Loucy (cell line): ENCODE results near the gene CNTNAP2.

Source experiments
- H2AFZ ChIP-seq: fragments of 200-600 bp; sonication (generic); 2 replicates; pipeline ENCODE4 v1.6.0; 2016; ENCODE audit warnings: antibody characterized with exemption, mild to moderate bottlenecking, low read length, moderate library complexity
- H3F3A ChIP-seq: fragments of 200-600 bp; 2 replicates; pipeline ENCODE4 v1.6.0; 2016; ENCODE audit warnings: antibody characterized with exemption, low read depth, mild to moderate bottlenecking
- H3K27me3 ChIP-seq: fragments of 200-600 bp; sonication (generic); 2 replicates; pipeline ENCODE4 v1.6.1; 2014; ENCODE audit warnings: low read length, mild to moderate bottlenecking; ENCODE audit not compliant: insufficient read depth, poor library complexity, severe bottlenecking
- H3K36me3 ChIP-seq: fragments of 200-600 bp; sonication (generic); 2 replicates; pipeline ENCODE4 v1.6.1; 2016; ENCODE audit warnings: low read length; ENCODE audit not compliant: insufficient read depth
- H3K4me1 ChIP-seq: fragments of 200-600 bp; sonication (generic); 2 replicates; pipeline ENCODE4 v1.5.1; 2014; ENCODE audit warnings: low read length, mild to moderate bottlenecking; ENCODE audit not compliant: insufficient read depth, poor library complexity, severe bottlenecking
- H3K4me2 ChIP-seq: fragments of 200-600 bp; sonication (generic); 2 replicates; pipeline ENCODE4 v1.6.0; 2014; ENCODE audit warnings: antibody characterized with exemption, low read length, low read depth, mild to moderate bottlenecking; ENCODE audit not compliant: poor library complexity, severe bottlenecking
- H3K4me3 ChIP-seq: fragments of 200-600 bp; sonication (generic); 2 replicates; pipeline ENCODE4 v1.5.1; 2014; ENCODE audit warnings: low read length, mild to moderate bottlenecking, mixed read lengths; ENCODE audit not compliant: poor library complexity, severe bottlenecking
- H3K79me2 ChIP-seq: fragments of 200-600 bp; sonication (generic); 2 replicates; pipeline ENCODE4 v1.6.1; 2014; ENCODE audit warnings: low read length; ENCODE audit not compliant: insufficient read depth
- H3K9ac ChIP-seq: fragments of 200-600 bp; sonication (generic); 2 replicates; pipeline ENCODE4 v1.6.0; 2014; ENCODE audit warnings: mild to moderate bottlenecking, low read depth, low read length, moderate library complexity; ENCODE audit not compliant: poor library complexity, severe bottlenecking
- H3K9me2 ChIP-seq: fragments of 200-600 bp; sonication (generic); replicated peaks from 2 replicates; pipeline ENCODE4 v1.6.1; 2016; ENCODE audit warnings: low read depth, low read length, mixed read lengths
- H3K9me3 ChIP-seq: fragments of 200-600 bp; sonication (generic); 2 replicates; pipeline ENCODE4 v1.6.1; 2014; ENCODE audit warnings: mild to moderate bottlenecking, antibody characterized with exemption, low read length, low read depth; ENCODE audit not compliant: insufficient read depth
- H4K20me1 ChIP-seq: fragments of 200-600 bp; sonication (generic); 2 replicates; pipeline ENCODE4 v1.6.0; 2014; ENCODE audit warnings: antibody characterized with exemption, low read length, mild to moderate bottlenecking; ENCODE audit not compliant: insufficient read depth, poor library complexity, severe bottlenecking
- EZH2phosphoT487 ChIP-seq: fragments of 200-600 bp; IDR thresholded peaks from 2 replicates; pipeline ENCODE4 v1.6.1; 2018; ENCODE audit warnings: antibody characterized with exemption, mild to moderate bottlenecking, moderate library complexity, borderline replicate concordance
- TF ChIP-seq, protein P1 (sequence below): fragments of 200-600 bp; sonication (generic); conservative IDR thresholded peaks from 2 replicates; pipeline ENCODE4 v1.5.1; 2014; ENCODE audit warnings: mild to moderate bottlenecking, antibody characterized with exemption, low read length

The CNTNAP2 gene

DNA sequence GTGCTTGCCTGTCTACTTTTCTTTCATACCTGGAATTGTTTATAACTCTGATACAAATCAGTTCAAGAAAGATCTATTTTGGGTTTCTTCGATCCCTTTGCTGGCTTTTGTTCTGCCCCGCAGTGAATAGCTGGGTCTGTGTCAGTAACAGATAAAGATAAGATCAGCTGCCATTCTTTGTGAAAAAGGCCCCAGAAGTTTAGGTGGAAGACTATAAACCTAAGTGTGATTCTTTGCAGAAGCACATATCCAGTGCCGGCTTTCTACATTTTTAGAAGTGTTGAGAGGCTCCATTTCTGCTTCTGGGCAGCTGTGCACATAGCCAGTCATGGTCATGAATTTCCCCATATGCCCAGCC is 1787.6 kb downstream of the CNTNAP2 start:
- no peaks in the 10 kb centered on the region for H3K9me2 ChIP-seq
- no peak overlapping the region for H3K4me2 ChIP-seq
- no peaks in the 10 kb centered on the region for H4K20me1 ChIP-seq
- TF ChIP-seq EZH2phosphoT487: no peak
- TF ChIP-seq, protein P1, sequence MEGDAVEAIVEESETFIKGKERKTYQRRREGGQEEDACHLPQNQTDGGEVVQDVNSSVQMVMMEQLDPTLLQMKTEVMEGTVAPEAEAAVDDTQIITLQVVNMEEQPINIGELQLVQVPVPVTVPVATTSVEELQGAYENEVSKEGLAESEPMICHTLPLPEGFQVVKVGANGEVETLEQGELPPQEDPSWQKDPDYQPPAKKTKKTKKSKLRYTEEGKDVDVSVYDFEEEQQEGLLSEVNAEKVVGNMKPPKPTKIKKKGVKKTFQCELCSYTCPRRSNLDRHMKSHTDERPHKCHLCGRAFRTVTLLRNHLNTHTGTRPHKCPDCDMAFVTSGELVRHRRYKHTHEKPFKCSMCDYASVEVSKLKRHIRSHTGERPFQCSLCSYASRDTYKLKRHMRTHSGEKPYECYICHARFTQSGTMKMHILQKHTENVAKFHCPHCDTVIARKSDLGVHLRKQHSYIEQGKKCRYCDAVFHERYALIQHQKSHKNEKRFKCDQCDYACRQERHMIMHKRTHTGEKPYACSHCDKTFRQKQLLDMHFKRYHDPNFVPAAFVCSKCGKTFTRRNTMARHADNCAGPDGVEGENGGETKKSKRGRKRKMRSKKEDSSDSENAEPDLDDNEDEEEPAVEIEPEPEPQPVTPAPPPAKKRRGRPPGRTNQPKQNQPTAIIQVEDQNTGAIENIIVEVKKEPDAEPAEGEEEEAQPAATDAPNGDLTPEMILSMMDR: no peak
- no peaks in the 10 kb centered on the region for H3K27me3 ChIP-seq
- no peaks in the 10 kb centered on the region for H3K79me2 ChIP-seq
- no peak overlapping the region for H3K9ac ChIP-seq
- H3F3A ChIP-seq: no peaks in the 10 kb centered on the region
- H2AFZ ChIP-seq: no peak overlapping the region
- no peaks in the 10 kb centered on the region for H3K36me3 ChIP-seq
- H3K9me3 ChIP-seq: no peaks in the 10 kb centered on the region
- H3K4me1 ChIP-seq: no peaks in the 10 kb centered on the region
- no peak overlapping the region for H3K4me3 ChIP-seq

DNA sequence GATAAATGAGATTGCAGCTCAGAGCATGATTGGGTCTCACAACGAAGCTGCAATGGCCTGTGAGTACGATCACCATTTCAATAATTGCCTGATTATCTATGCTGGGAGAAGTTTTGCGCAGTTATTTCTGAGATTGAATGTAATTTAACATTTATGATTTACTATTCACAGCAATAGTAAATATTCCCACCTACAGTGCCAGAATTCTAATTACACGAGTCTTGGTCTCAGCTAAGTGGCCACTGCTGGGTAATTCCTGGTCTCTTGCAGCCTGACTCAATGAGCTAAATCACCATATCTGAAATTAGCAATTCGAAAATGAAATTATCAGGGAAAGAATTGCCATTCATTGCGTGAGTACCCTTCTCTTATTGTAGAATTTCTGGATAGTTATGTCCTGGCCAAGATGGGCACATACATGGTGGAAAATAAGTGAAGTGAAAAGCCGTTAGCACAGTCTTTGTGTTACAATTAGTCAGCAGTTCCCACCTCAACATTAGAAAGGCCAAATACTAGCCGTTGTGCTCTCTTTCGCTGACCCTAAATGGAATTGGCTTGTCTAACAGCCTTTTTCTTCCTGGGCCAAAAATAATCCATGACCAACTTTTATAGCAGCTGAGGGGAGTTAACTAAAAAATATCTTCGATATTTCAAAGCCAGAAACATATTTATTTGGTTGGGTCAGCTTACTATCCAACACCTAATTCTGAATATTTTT is 1793.0 kb downstream of the CNTNAP2 start:
- no peaks in the 10 kb centered on the region for H3K79me2 ChIP-seq
- no peak for TF ChIP-seq EZH2phosphoT487
- TF ChIP-seq, protein P1: no peak
- H4K20me1 ChIP-seq: no peaks in the 10 kb centered on the region
- no peaks in the 10 kb centered on the region for H3K9me3 ChIP-seq
- H3K4me3 ChIP-seq: no peak overlapping the region
- H3K9ac ChIP-seq: no peak overlapping the region
- H3K27me3 ChIP-seq: no peaks in the 10 kb centered on the region
- no peaks in the 10 kb centered on the region for H3K36me3 ChIP-seq
- H3K9me2 ChIP-seq: no peaks in the 10 kb centered on the region
- H3K4me2 ChIP-seq: no peak overlapping the region
- H3K4me1 ChIP-seq: no peaks in the 10 kb centered on the region
- H3F3A ChIP-seq: no peaks in the 10 kb centered on the region
- no peak overlapping the region for H2AFZ ChIP-seq

DNA sequence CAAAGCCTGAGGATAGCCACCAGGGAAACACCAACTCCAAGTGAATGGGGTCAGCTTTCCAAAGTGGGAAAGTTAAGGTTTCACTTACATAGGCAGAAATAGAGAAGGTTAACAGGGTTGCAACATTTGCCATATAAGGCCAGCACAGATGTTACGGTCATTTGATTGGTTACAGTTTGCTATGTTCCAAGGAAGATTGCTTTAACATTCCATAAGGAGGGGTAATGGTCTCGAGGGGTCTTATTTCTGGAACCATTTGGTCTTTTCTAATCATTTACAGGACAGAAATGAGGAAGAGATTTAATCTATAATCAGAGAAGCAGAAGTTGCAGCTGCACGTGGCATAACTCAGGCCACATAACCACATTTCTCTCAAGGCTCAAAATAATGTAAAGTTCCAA is 1794.6 kb downstream of the CNTNAP2 start:
- no peaks in the 10 kb centered on the region for H3F3A ChIP-seq
- no peaks in the 10 kb centered on the region for H3K4me1 ChIP-seq
- no peaks in the 10 kb centered on the region for H3K9me2 ChIP-seq
- H3K79me2 ChIP-seq: no peaks in the 10 kb centered on the region
- no peaks in the 10 kb centered on the region for H3K27me3 ChIP-seq
- TF ChIP-seq, protein P1: no peak
- no peak for TF ChIP-seq EZH2phosphoT487
- no peak overlapping the region for H3K9ac ChIP-seq
- H3K4me3 ChIP-seq: no peak overlapping the region
- no peak overlapping the region for H3K4me2 ChIP-seq
- H3K36me3 ChIP-seq: no peaks in the 10 kb centered on the region
- H3K9me3 ChIP-seq: no peaks in the 10 kb centered on the region
- H2AFZ ChIP-seq: no peak overlapping the region
- no peaks in the 10 kb centered on the region for H4K20me1 ChIP-seq
